HG02870 (cell line): ENCODE data around the gene CORO2A.

Source experiments
- ATAC-seq: cut with Tn5 transposase; IDR thresholded peaks from one replicate; pipeline ENCODE4 v1.9.1; 2021; ENCODE audit warnings: mild to moderate bottlenecking, moderate library complexity; ENCODE audit not compliant: unreplicated experiment

The CORO2A gene, protein sequence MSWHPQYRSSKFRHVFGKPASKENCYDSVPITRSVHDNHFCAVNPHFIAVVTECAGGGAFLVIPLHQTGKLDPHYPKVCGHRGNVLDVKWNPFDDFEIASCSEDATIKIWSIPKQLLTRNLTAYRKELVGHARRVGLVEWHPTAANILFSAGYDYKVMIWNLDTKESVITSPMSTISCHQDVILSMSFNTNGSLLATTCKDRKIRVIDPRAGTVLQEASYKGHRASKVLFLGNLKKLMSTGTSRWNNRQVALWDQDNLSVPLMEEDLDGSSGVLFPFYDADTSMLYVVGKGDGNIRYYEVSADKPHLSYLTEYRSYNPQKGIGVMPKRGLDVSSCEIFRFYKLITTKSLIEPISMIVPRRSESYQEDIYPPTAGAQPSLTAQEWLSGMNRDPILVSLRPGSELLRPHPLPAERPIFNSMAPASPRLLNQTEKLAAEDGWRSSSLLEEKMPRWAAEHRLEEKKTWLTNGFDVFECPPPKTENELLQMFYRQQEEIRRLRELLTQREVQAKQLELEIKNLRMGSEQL

DNA sequence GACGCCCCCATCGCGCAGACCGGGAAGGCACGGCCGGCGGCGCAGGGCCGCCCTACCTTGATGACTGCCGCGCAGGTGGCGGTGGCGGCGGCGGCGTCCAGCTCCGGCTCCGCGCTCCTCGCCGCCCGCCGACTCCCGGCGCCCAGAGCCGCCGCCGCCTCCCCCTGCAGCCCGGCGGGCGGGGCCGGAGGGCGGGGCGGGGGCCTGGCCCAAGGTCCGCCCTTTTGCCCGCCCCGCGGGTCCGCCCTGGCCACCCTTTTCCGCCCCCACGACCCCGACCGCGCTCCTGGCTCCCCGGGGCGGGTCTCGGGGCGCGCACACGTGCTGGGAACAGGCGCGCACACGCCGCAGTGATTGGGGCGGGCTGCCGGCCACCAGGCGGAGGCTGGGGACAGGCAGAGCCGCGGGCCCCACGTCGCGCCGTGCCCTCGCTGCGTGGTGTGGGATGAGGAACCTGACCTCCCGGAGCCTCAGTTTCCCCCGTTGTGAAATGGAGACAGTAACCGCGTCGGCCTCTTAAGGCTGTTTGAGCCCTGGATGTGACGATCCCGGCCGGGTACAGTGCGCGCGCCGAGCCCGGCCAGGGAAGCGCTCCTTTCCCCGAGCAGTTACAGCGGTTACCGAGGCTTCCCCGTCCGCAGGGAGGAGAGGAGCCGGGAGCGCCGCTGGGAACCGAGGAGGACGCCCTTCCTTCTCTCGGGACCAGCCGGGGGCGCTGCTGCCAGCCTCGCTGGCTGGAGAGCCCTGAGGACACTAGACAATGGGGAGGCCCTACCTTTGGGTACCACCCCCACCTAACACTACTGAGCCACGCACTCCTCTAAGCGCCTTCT, at the start of gene CORO2A:
Gene CORO2A (minus strand): TSS at position 135 of the 833 bp plus-strand sequence. CDS start 34,977 bp downstream, outside the sequence.
- peak; percentile 53 for ATAC-seq

DNA sequence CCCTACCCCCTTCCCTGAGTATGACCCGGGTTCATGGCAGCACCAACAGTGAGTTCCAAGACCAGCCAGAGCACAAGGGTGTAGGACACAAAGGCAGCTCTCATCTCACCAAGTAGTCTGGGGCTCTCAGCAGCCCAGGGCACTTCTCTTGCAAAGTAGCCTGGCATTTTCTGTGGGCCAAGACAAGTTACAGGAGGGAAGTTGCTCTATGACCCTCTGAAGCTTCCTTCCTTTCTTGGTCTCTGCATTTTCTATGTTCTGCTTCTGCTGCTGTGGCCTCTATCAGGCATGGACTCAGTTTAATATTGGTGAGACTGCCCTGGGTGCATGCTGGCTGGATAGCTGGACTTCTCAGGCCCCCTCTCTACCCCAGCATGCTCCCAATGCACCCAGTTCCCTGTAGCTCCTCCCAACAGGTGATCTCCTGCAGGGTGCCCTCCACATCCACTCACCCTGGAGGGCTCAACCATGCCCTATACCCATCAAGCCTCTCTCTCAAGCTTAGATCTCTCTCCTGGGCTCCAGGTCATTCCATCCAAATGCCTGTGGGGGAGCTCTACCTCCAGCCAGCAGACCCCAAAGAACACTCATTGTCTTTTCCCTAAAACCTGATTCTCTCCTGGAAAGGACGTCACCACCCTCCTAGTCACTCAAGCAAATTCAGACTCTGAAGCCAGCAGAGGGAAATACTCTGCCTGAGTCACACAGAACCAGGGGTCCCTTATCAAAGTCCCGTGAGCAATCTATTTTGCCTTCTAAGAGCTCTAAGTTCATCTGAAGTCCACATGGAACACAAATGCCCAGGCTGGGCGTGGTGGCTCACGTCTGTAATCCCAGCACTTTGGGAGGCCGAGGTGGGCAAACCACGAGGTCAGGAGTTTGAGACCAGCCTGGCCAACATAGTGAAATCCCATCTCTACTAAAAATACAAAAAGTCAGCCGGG, 49.2 kb upstream of the CORO2A start:
- no peak for ATAC-seq

DNA sequence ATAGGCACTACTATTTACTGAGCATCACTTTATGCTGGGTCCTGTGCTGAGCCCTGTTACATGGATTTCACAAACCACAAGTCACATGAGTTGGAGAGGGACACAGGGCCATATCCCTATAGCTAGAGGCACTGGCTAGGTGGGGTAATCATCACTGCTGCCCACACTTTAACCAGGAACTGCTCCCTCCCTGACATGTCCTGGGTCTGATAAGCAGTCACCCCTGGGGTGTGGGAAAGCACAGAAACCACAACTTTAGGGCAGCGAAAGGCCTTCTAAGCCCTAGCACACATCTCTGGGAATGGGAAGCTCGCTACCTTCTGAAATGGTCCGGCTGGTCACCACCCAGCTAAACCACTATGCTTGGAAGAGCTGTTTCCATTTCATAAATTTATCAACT, 48.0 kb upstream of the CORO2A start:
- ATAC-seq = no peak

- ATAC-seq = no peak
Observed at GRCh38 chr9:98236901-98237487, 44.6 kb upstream of the CORO2A start.

- no peak for ATAC-seq
Observed at GRCh38 chr9:98235126-98235525, 42.7 kb upstream of the CORO2A start.

DNA sequence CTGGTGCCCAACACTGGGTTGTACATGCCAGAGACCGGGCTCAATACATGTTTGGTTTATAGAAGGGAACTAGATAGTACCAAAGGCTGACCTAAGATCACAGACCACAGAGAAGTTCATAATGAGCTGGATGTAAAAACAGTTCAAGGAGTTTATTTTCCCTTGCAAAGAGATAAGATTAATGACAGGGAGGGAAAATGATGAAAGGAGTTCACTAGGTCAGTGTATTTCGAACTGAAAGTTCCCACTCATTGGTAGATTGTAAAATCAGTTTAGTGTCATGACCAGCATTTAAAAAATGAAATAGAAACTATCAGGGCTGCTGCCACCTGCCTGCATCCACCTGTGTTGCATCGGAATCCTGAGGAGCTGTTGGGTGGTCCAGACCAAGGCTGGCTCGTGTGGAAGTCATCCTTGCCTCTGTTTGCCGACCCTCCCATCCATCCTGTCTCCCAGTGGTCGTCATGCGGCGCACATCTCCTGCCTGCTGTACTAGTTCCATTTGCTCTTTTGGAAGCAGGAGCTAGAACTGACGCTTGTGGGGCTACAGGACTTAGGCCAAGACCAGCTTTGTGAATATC, 41.9 kb upstream of the CORO2A start:
- no peak for ATAC-seq

- no peak for ATAC-seq
Observed at GRCh38 chr9:98232926-98233325, 40.5 kb upstream of the CORO2A start.

- no peak for ATAC-seq
Observed at GRCh38 chr9:98231770-98232478, 39.5 kb upstream of the CORO2A start.

DNA sequence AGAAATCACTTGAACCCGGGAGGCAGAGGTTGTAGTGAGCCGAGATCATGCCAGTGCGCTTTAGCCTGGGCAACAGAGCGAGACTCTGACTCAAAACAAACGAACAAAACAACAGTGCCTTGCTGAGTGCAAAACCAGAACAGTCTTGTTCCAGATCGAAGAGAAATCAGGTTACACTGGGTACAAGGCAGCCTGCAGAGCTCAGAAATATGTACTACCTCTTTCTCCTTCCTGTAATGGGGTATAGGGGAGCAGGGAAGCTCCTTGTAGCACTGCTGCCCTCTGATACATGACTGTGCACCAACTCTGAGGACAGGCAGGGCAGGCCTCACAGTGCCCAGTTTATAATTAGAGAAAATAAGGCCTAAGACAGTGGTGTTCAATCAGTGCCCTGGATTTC, 38.4 kb upstream of the CORO2A start:
- ATAC-seq = no peak

DNA sequence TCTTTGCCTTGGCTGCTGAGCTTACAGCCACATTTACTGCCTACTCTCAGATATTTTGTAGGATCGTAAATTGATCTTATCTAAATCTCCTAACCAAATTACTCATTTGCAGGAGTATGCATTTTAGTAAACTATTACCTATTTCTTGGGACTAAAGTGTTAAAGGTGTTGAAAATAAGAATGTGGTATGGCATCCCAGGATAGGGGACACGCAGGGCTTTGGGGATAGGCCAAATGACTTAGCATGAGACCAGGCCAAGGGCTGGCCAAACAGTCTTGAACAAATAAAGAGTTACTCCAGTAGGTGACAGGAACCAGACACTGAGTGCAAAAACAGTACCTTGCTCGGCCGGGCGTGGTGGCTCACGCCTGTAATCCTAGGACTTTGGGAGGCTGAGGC, 37.9 kb upstream of the CORO2A start:
- no peak for ATAC-seq

DNA sequence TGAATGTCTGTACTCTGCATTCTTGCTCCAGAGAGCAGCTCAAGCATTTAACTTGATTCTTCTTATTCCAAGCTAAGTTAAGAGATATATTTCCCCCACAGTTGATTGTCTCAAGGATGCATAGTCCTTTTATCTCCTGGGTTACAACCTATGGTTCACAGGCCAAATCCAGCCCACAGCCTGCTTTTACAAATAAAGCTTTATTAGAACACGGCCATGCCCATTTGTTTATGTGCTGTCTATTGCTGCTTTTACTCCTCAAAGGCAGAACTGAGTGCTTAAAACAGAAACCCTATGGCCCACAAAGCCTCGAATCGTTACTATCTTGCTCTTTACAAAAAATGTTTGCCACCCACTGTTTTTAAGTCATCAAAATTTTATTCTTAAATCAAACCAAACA, 37.2 kb upstream of the CORO2A start:
- no peak for ATAC-seq

GRCh38 chr9:98229090-98229395, 36.6 kb upstream of the CORO2A start:
- no peak for ATAC-seq

- no peak for ATAC-seq
Observed at GRCh38 chr9:98228392-98229089, 36.1 kb upstream of the CORO2A start.

DNA sequence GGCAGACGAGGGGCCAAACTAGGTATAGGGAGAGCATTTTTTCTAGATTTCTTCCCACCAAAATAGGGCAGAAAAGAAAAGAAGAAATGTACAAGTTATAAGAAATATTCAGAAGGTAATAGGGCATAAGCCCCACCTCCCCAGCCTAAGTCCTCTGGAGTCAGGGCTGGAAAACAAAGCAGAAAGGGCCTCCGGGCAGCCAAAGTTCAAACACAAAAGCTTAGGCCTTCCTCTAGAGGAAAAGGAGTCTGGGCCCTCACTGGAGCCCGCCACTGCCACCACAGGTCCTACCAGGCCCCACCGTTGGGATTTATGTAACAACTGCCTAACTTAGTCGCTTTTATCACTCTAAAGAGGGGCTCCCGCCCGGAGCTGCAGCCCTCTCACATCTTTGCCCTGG, 35.4 kb upstream of the CORO2A start:
- ATAC-seq = no peak

DNA sequence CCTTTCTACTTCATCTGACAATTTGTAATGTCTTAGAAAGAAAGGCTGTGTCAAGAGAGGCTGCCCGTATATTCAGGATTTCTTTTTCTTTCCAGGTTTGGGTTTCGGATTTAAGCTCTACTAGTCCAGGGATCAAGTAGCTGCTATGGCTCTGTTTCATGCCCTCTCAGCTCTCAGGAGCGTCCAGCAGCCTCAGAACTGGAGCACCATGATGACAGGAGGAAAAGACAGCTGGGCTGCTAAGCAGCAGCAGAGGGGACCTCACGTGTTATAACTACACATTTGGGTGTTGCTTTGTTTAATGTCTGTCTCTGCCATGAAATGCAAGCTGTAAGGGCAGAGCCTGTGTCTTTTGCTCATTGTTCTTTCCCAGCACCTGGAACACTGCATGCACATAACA, 34.5 kb upstream of the CORO2A start:
- ATAC-seq = no peak

GRCh38 chr9:98226516-98226915, 34.1 kb upstream of the CORO2A start:
- ATAC-seq = no peak

DNA sequence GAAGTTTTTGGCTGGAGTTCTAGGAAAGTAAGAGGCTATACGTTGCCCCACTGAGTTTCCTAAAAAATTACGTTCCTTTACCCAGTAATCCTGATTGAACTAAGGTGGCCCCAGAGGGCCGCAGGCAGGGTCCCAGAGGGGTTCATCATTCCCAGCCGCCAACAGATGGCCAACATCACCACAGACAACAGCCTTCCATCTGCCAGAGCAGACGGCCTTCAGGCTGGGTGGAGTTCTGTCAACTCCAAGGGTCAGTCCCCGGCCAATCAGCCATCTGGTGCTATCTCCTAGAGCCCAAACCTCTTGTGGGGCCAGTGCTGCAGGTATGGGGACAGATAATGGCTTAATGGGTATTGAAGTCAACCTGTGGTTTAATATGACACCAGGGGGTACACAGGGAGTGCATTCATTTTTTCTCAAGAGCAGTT, 32.6 kb upstream of the CORO2A start:
- no peak for ATAC-seq

DNA sequence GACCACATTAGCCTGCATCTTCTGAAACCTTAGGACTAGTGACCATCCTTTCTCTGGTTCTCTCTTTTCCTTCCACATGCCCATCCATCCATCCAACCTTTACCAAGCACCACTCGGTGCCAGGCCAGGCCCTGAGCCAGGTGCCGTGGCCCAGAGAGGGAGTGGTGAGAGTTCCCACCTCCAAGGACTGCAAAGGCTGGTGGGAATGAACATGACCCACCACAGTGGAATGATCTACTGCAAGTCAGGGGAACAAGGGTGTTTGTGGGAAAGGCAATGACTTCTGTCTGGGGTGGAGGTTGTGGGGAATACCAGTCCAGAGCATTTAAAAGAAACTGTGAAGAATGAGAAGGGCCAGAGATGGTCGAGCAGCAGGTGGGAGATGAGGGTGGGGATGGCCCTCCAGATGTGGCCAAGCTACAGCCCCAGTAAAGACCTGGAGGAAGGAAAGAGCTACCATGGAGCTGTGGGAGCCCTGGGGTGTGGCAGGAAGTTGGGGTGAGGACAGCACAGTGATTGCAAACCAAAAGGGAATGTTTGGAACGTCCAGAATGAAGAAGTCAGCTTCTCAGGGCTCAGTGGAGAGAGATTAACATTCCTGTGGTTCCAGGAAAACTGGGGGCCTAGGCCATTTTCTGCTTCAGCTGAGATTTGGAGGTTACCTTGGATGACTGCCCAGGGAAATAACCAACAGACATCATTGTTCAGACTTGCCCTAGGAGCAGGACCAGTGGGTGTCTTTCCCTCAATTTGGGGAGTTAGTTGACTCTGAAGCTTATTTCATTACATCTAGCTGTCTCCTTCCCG, 30.7 kb upstream of the CORO2A start:
- no peak for ATAC-seq
